ENCODE data around the gene COA5.
A peak's percentile ranks its signal among the peaks of the same experiment; 100 is the strongest.

The COA5 gene

GRCh38 chr2:98571796-98572195 lies 36.5 kb downstream of the COA5 start:
- DNase-seq (ENCODE audit: low read depth): no peak

- no peak for DNase-seq (ENCODE audit: low read depth)
These were observed 37.1 kb downstream of the COA5 start for GRCh38 chr2:98571121-98571701.

GRCh38 chr2:98570356-98570755 lies 38.0 kb downstream of the COA5 start:
- no peak for DNase-seq (ENCODE audit: low read depth)

GRCh38 chr2:98569915-98570314 lies 38.4 kb downstream of the COA5 start:
- no peak for DNase-seq (ENCODE audit: low read depth)

- DNase-seq (ENCODE audit: low read depth): peak; percentile 59
These were observed 39.0 kb downstream of the COA5 start for GRCh38 chr2:98569197-98569793.

- no peak for DNase-seq (ENCODE audit: low read depth)
These were observed 40.0 kb downstream of the COA5 start for GRCh38 chr2:98568161-98568956.

- no peak for DNase-seq (ENCODE audit: low read depth)
These were observed 42.4 kb downstream of the COA5 start for GRCh38 chr2:98565941-98566340.

- DNase-seq (ENCODE audit: low read depth): no peak
These were observed 42.9 kb downstream of the COA5 start for GRCh38 chr2:98565286-98565860.

GRCh38 chr2:98564541-98565132 lies 43.7 kb downstream of the COA5 start:
- DNase-seq (ENCODE audit: low read depth): no peak

GRCh38 chr2:98563394-98563793 lies 44.9 kb downstream of the COA5 start:
- DNase-seq (ENCODE audit: low read depth): no peak

- DNase-seq (ENCODE audit: low read depth): no peak
These were observed 46.2 kb downstream of the COA5 start for GRCh38 chr2:98561902-98562695.

- DNase-seq (ENCODE audit: low read depth): no peak
These were observed 47.3 kb downstream of the COA5 start for GRCh38 chr2:98561018-98561417.

- no peak for DNase-seq (ENCODE audit: low read depth)
These were observed 48.0 kb downstream of the COA5 start for GRCh38 chr2:98560256-98560771.

- DNase-seq (ENCODE audit: low read depth): no peak
These were observed 48.7 kb downstream of the COA5 start for GRCh38 chr2:98559581-98559980.

- DNase-seq (ENCODE audit: low read depth): no peak
These were observed 49.3 kb downstream of the COA5 start for GRCh38 chr2:98558852-98559530.

- no peak for DNase-seq (ENCODE audit: low read depth)
These were observed 51.8 kb downstream of the COA5 start for GRCh38 chr2:98556344-98557033.

- no peak for DNase-seq (ENCODE audit: low read depth)
These were observed 52.6 kb downstream of the COA5 start for GRCh38 chr2:98555696-98556095.

- no peak for DNase-seq (ENCODE audit: low read depth)
These were observed 54.0 kb downstream of the COA5 start for GRCh38 chr2:98554116-98554861.

GRCh38 chr2:98552499-98553179 lies 55.7 kb downstream of the COA5 start:
- DNase-seq (ENCODE audit: low read depth): no peak

All from activated T-helper 9 cell treated with anti-CD3 and anti-CD28 coated beads, Interleukin-2, amount 50 U/mL, for 16 hours (primary cell).